IMR-90 (cell line): ENCODE measurements around the gene CSRNP3. TPM values are rescaled to one million over a fixed set of nuclear protein-coding genes. Genes with fewer than 3 reads are reported as not detected.

Source experiments
- ATAC-seq: fragments of 200-7000 bp; cut with Tn5 transposase; 2 replicates; pipeline ENCODE4 v1.9.1; 2020; ENCODE audit warnings: low read depth, mild to moderate bottlenecking, moderate library complexity
- BruUV-seq: library from RNA; stranded (reverse); fragments of 400-500 nt; replicated peaks from 2 replicates; lab custom pipeline; 2021; lab: Mats Ljungman, UMichigan
- CTCF ChIA-PET: fragments of 300-600 bp; formaldehyde crosslinking; extraction: SDS; loops from one replicate; lab custom pipeline; 2021; ENCODE audit warnings: antibody characterized with exemption; lab: Yijun Ruan, JAX
- POLR2A ChIA-PET: fragments of 300-600 bp; sonication (Branson Sonifier 250); formaldehyde crosslinking; loops from one replicate; lab custom pipeline; 2022; ENCODE audit warnings: antibody characterized with exemption; ENCODE audit not compliant: unreplicated experiment; lab: Charles Lee
- DNase-seq: peaks from one replicate; pipeline ENCODE4 v3.0.0; 2013
- H2AFZ ChIP-seq: replicated peaks from 2 replicates; pipeline ENCODE3; 2013; ENCODE audit warnings: low read length, mild to moderate bottlenecking; ENCODE audit not compliant: poor library complexity
- H2AK5ac ChIP-seq: 2 replicates; pipeline ENCODE4 v1.6.1; 2013; ENCODE audit warnings: low read depth, low read length, inconsistent platforms
- H2AK9ac ChIP-seq: replicated peaks from 2 replicates; pipeline ENCODE3; 2013; ENCODE audit warnings: mild to moderate bottlenecking, low read depth, low read length, moderate library complexity; ENCODE audit not compliant: poor library complexity
- H2BK120ac ChIP-seq: 2 replicates; pipeline ENCODE4 v1.6.1; 2013; ENCODE audit warnings: low read depth, low read length, inconsistent platforms
- H2BK15ac ChIP-seq: 3 replicates; pipeline ENCODE4 v1.6.1; 2013; ENCODE audit warnings: low read depth, low read length, inconsistent platforms
- H2BK20ac ChIP-seq: 2 replicates; pipeline ENCODE4 v1.6.1; 2013; ENCODE audit warnings: low read depth, mild to moderate bottlenecking, inconsistent platforms, low read length, moderate library complexity
- H2BK5ac ChIP-seq: 2 replicates; pipeline ENCODE4 v1.6.1; 2013; ENCODE audit warnings: mild to moderate bottlenecking, low read depth, low read length, inconsistent platforms; ENCODE audit not compliant: poor library complexity, severe bottlenecking
- H3K14ac ChIP-seq: replicated peaks from 2 replicates; pipeline ENCODE4 v1.6.1; 2013; ENCODE audit warnings: low read depth, low read length, inconsistent platforms
- H3K18ac ChIP-seq: 2 replicates; pipeline ENCODE4 v1.6.1; 2013; ENCODE audit warnings: low read depth, low read length, control low read depth
- H3K23ac ChIP-seq: 2 replicates; pipeline ENCODE4 v1.6.1; 2013; ENCODE audit warnings: low read depth, low read length, inconsistent platforms
- H3K27ac ChIP-seq: 2 replicates; pipeline ENCODE4 v1.5.1; 2013; ENCODE audit warnings: mild to moderate bottlenecking, control low read depth, low read length; ENCODE audit not compliant: insufficient read depth
- H3K27me3 ChIP-seq: 2 replicates; pipeline ENCODE4 v1.6.1; 2013; ENCODE audit warnings: low read length; ENCODE audit not compliant: control insufficient read depth, insufficient read depth
- H3K36me3 ChIP-seq: 2 replicates; pipeline ENCODE4 v1.6.1; 2013; ENCODE audit warnings: low read length, mixed read lengths; ENCODE audit not compliant: control insufficient read depth, insufficient read depth
- H3K4ac ChIP-seq: 2 replicates; pipeline ENCODE4 v1.6.1; 2013; ENCODE audit warnings: low read depth, low read length, inconsistent platforms
- H3K4me1 ChIP-seq: 2 replicates; pipeline ENCODE4 v1.6.1; 2013; ENCODE audit warnings: low read length, mixed read lengths; ENCODE audit not compliant: control insufficient read depth, insufficient read depth
- H3K4me2 ChIP-seq: 2 replicates; pipeline ENCODE4 v1.6.1; 2013; ENCODE audit warnings: low read depth, mild to moderate bottlenecking, control low read depth, low read length, moderate library complexity
- H3K4me3 ChIP-seq: 2 replicates; pipeline ENCODE4 v1.5.1; 2013; ENCODE audit warnings: low read depth, mild to moderate bottlenecking, control low read depth, low read length, moderate library complexity; ENCODE audit not compliant: insufficient read depth
- H3K56ac ChIP-seq: 2 replicates; pipeline ENCODE4 v1.6.1; 2013; ENCODE audit warnings: low read length, inconsistent platforms; ENCODE audit not compliant: insufficient read depth; ENCODE audit errors: extremely low read depth
- H3K79me1 ChIP-seq, 2 experiments: 2 replicates each; pipeline ENCODE4 v1.6.1; 2013; ENCODE audit warnings: low read length in 2 of 2, inconsistent platforms in 1 of 2, low read depth in 1 of 2
- H3K9ac ChIP-seq: 2 replicates; pipeline ENCODE4 v1.6.1; 2013; ENCODE audit warnings: low read depth, low read length, control low read depth
- H3K9me1 ChIP-seq: 2 replicates; pipeline ENCODE4 v1.6.1; 2013; ENCODE audit warnings: low read length, inconsistent platforms; ENCODE audit not compliant: insufficient read depth
- H3K9me3 ChIP-seq: 2 replicates; pipeline ENCODE4 v1.6.1; 2013; ENCODE audit warnings: low read length; ENCODE audit not compliant: control insufficient read depth, insufficient read depth
- H4K20me1 ChIP-seq: 2 replicates; pipeline ENCODE4 v1.6.1; 2013; ENCODE audit warnings: low read length, inconsistent platforms; ENCODE audit not compliant: insufficient read depth
- H4K5ac ChIP-seq: 2 replicates; pipeline ENCODE4 v1.6.1; 2013; ENCODE audit warnings: mild to moderate bottlenecking, low read depth, low read length, control low read depth
- H4K8ac ChIP-seq, 2 experiments: 2 replicates each; pipeline ENCODE4 v1.6.1; 2013; ENCODE audit warnings: low read depth in 2 of 2, low read length in 2 of 2, control low read depth in 1 of 2, inconsistent platforms in 1 of 2
- H4K91ac ChIP-seq: 2 replicates; pipeline ENCODE4 v1.6.1; 2013; ENCODE audit warnings: low read depth, low read length, inconsistent platforms; ENCODE audit not compliant: insufficient read depth
- BHLHE40 ChIP-seq: fragments of 150-350 bp; IDR thresholded peaks from 2 replicates; pipeline ENCODE4 v1.6.1; 2016; ENCODE audit warnings: mild to moderate bottlenecking, low read depth, low read length
- CEBPB ChIP-seq: IDR thresholded peaks from 2 replicates; pipeline ENCODE4 v1.6.1; 2012; ENCODE audit warnings: low read depth, low read length, improper control_type of control experiment
- CHD1 ChIP-seq: IDR thresholded peaks from 2 replicates; pipeline ENCODE4 v1.6.1; 2012; ENCODE audit warnings: low read depth, low read length, improper control_type of control experiment
- ELK1 ChIP-seq: fragments of 150-350 bp; IDR thresholded peaks from 2 replicates; pipeline ENCODE4 v1.6.1; 2016; ENCODE audit warnings: low read depth, mild to moderate bottlenecking, low read length, moderate library complexity, borderline replicate concordance
- FOS ChIP-seq: fragments of 150-350 bp; IDR thresholded peaks from 2 replicates; pipeline ENCODE4 v1.6.1; 2016; ENCODE audit warnings: low read depth, low read length
- MAFK ChIP-seq: IDR thresholded peaks from 2 replicates; pipeline ENCODE4 v1.6.1; 2012; ENCODE audit warnings: low read depth, low read length, improper control_type of control experiment
- MAZ ChIP-seq: IDR thresholded peaks from 2 replicates; pipeline ENCODE4 v1.6.1; 2012; ENCODE audit warnings: low read depth, mild to moderate bottlenecking, low read length, improper control_type of control experiment, moderate library complexity, borderline replicate concordance
- NFE2L2 ChIP-seq: fragments of 150-350 bp; IDR thresholded peaks from 2 replicates; pipeline ENCODE4 v1.6.1; 2016; ENCODE audit warnings: low read depth, mild to moderate bottlenecking, low read length
- RAD21 ChIP-seq: IDR thresholded peaks from 2 replicates; pipeline ENCODE4 v1.6.1; 2012; ENCODE audit warnings: low read length, improper control_type of control experiment
- RCOR1 ChIP-seq: IDR thresholded peaks from 2 replicates; pipeline ENCODE4 v1.6.1; 2012; ENCODE audit warnings: mild to moderate bottlenecking, low read length, improper control_type of control experiment; ENCODE audit not compliant: insufficient replicate concordance
- RFX5 ChIP-seq: IDR thresholded peaks from 2 replicates; pipeline ENCODE4 v1.8.0; 2012; ENCODE audit warnings: low read depth, mild to moderate bottlenecking, low read length, moderate library complexity
- SMC3 ChIP-seq: fragments of 150-350 bp; IDR thresholded peaks from 2 replicates; pipeline ENCODE4 v1.6.1; 2016; ENCODE audit warnings: low read depth, mild to moderate bottlenecking, antibody characterized with exemption, low read length, moderate library complexity
- USF2 ChIP-seq: fragments of 150-350 bp; IDR thresholded peaks from 2 replicates; pipeline ENCODE4 v1.6.1; 2017; ENCODE audit warnings: mild to moderate bottlenecking, antibody characterized with exemption, low read length, low read depth
- WGBS, 2 experiments: methylation state at CpG; one replicate each; pipeline versions ENCODE4 v1.1.5 to v1.1.7; 2013; ENCODE audit warnings: missing lambda C conversion rate in 2 of 2; ENCODE audit not compliant: insufficient read length in 1 of 2; ENCODE audit errors: extremely low coverage in 2 of 2; 5-methylcytosine and 5-hydroxymethylcytosine counted together
- dilution Hi-C: fragments of 300-500 bp; cut with HindIII; formaldehyde crosslinking; loops from one replicate; pipeline ENCODE4 v1.14.3; 2018; ENCODE audit warnings: low sequenced_read_pairs; ENCODE audit not compliant: unreplicated experiment
- in situ Hi-C: fragments of 300-500 bp; cut with MboI; formaldehyde crosslinking; loops from 3 replicates; pipeline ENCODE4 v1.14.3; 2019; ENCODE audit warnings: low sequenced_read_pairs, inconsistent platforms, mixed read lengths
- intact Hi-C: fragments of 100-400 bp; cut with micrococcal nuclease; formaldehyde crosslinking; loops from 2 replicates; pipeline ENCODE4 v1.10.0; 2022
- polyA plus RNA-seq, 3 experiments: library from polyadenylated mRNA; depleted of rRNA; stranded (reverse); fragments of >200 nt; gene quantifications; 2 replicates each; pipeline ENCODE4 v1.2.3, GENCODE V29; 2012; ENCODE audit warnings: low replicate concordance in 1 of 3
- total RNA-seq: library from RNA; depleted of rRNA; stranded (reverse); fragments of >200 nt; gene quantifications from 2 replicates; pipeline ENCODE4 v1.2.3, GENCODE V29; 2012
- TF ChIP-seq, protein P1 (sequence below): conservative IDR thresholded peaks from 2 replicates; pipeline ENCODE4 v1.5.1; 2012; ENCODE audit warnings: mild to moderate bottlenecking, low read depth, low read length, improper control_type of control experiment

Gene CSRNP3
- total and polyA plus RNA-seq, 2 of the 4 experiments (the other 2 are of a cell fraction): 0.21 to 0.72 TPM

- Histone ChIP-seq H2AK5ac (no peak overlapping the region), H2BK15ac (no peak overlapping the region), H3K27me3 (no peaks in the 10 kb centered on the region), H2AFZ (no peak overlapping the region), H3K36me3 (no peaks in the 10 kb centered on the region), H3K23ac (no peak overlapping the region), H4K20me1 (no peaks in the 10 kb centered on the region), H3K4me1 (no peaks in the 10 kb centered on the region; the same call in 1 of the 2 replicates), H3K27ac (no peak overlapping the region), H3K56ac (no peak overlapping the region), H3K18ac (no peak overlapping the region), H3K79me1 (no peaks in the 10 kb centered on the region), H4K5ac (no peak overlapping the region), H3K9me1 (no peaks in the 10 kb centered on the region), H2BK20ac (no peak overlapping the region), H3K4ac (no peak overlapping the region), H3K14ac (no peak overlapping the region), H4K91ac (no peak overlapping the region), H3K4me3 (no peak overlapping the region), H3K9ac (no peak overlapping the region), H3K9me3 (no peaks in the 10 kb centered on the region), H4K8ac (no peak overlapping the region), H2BK5ac (no peak overlapping the region), H3K4me2 (no peak overlapping the region), H2AK9ac (no peak overlapping the region), H2BK120ac (no peak overlapping the region)
- CTCF ChIA-PET: no interaction called here
- TF ChIP-seq CHD1: no peak
- TF ChIP-seq RCOR1: no peak
- TF ChIP-seq RAD21: no peak
- TF ChIP-seq FOS: no peak
- no peak for TF ChIP-seq MAFK
- no peak for TF ChIP-seq MAZ
- TF ChIP-seq USF2: no peak
- TF ChIP-seq RFX5: no peak
- TF ChIP-seq SMC3: no peak
- TF ChIP-seq NFE2L2: no peak
- TF ChIP-seq, protein P1, sequence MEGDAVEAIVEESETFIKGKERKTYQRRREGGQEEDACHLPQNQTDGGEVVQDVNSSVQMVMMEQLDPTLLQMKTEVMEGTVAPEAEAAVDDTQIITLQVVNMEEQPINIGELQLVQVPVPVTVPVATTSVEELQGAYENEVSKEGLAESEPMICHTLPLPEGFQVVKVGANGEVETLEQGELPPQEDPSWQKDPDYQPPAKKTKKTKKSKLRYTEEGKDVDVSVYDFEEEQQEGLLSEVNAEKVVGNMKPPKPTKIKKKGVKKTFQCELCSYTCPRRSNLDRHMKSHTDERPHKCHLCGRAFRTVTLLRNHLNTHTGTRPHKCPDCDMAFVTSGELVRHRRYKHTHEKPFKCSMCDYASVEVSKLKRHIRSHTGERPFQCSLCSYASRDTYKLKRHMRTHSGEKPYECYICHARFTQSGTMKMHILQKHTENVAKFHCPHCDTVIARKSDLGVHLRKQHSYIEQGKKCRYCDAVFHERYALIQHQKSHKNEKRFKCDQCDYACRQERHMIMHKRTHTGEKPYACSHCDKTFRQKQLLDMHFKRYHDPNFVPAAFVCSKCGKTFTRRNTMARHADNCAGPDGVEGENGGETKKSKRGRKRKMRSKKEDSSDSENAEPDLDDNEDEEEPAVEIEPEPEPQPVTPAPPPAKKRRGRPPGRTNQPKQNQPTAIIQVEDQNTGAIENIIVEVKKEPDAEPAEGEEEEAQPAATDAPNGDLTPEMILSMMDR: no peak
- no peak for TF ChIP-seq BHLHE40
- no peak for TF ChIP-seq ELK1
- no peak for TF ChIP-seq CEBPB
- in situ Hi-C loops (no loop called here), intact Hi-C loops (no loop called here), dilution Hi-C loops (no loop called here)
- POLR2A ChIA-PET: no interaction called here
- DNase-seq: no peak
- no TSS peak for BruUV-seq
- WGBS, 2 experiments: no CpG with 5 or more reads among the region's 2 CpGs
- ATAC-seq: no peak
Observed at GRCh38 chr2:165575044-165575615, 105.6 kb downstream of the CSRNP3 start.
